SK-MEL-5 (cell line): ENCODE measurements around the gene TMEM63C. TPM values are rescaled to one million over a fixed set of nuclear protein-coding genes. Genes with fewer than 3 reads are reported as not detected.

Experiments
- DNase-seq: peaks from one replicate; pipeline ENCODE4 v3.0.0-alpha.2; 2016; ENCODE audit warnings: low read depth, low spot score
- in situ Hi-C: cut with HindIII; loops from 2 replicates; pipeline ENCODE4 v1.10.0; 2016; ENCODE audit warnings: low sequenced_read_pairs, high pct_unique_total_duplicates, low pct_unique_long_range_greater_than_20kb
- total RNA-seq: library from RNA; depleted of rRNA; stranded (reverse); fragments of >200 nt; shearing (Covaris generic); gene quantifications from 2 replicates; pipeline ENCODE4 v1.2.3, GENCODE V29; 2014

Gene TMEM63C
- total RNA-seq, 1 experiment from 2014 or later = 0.66 TPM

GRCh38 chr14:77230914-77231313, 49.3 kb downstream of the TMEM63C start:
- no peak for DNase-seq
- in situ Hi-C loops = no loop called here

- no peak for DNase-seq
- in situ Hi-C loops = no loop called here
Measured at GRCh38 chr14:77231721-77232120, 50.1 kb downstream of the TMEM63C start.

- in situ Hi-C loops = no loop called here
- DNase-seq = no peak
Measured at GRCh38 chr14:77236814-77237213, 55.2 kb downstream of the TMEM63C start.

GRCh38 chr14:77238356-77238755, 56.8 kb downstream of the TMEM63C start:
- DNase-seq = no peak
- in situ Hi-C loops = no loop called here

GRCh38 chr14:77238996-77239395, 57.4 kb downstream of the TMEM63C start:
- in situ Hi-C loops = no loop called here
- DNase-seq = no peak

- in situ Hi-C loops = no loop called here
- DNase-seq = no peak
Measured at GRCh38 chr14:77239412-77239811, 57.8 kb downstream of the TMEM63C start.

GRCh38 chr14:77240336-77240915, 58.8 kb downstream of the TMEM63C start:
- no peak for DNase-seq
- in situ Hi-C loops = no loop called here

GRCh38 chr14:77241955-77242354, 60.4 kb downstream of the TMEM63C start:
- in situ Hi-C loops = no loop called here
- DNase-seq = no peak

- no peak for DNase-seq
- in situ Hi-C loops = no loop called here
Measured at GRCh38 chr14:77242752-77243151, 61.2 kb downstream of the TMEM63C start.

- DNase-seq = no peak
- in situ Hi-C loops = no loop called here
Measured at GRCh38 chr14:77243853-77244252, 62.3 kb downstream of the TMEM63C start.

- in situ Hi-C loops = no loop called here
Measured at GRCh38 chr14:77245820-77246219, 64.2 kb downstream of the TMEM63C start.

GRCh38 chr14:77246784-77247183, 65.2 kb downstream of the TMEM63C start:
- DNase-seq = no peak
- in situ Hi-C loops = no loop called here

More at GRCh38 chr14:77245820-77246219, 64.2 kb downstream of the TMEM63C start:
- DNase-seq = peak; percentile 41

GRCh38 chr14:77248666-77249065, 67.1 kb downstream of the TMEM63C start:
- in situ Hi-C loops = no loop called here
- DNase-seq = no peak

GRCh38 chr14:77249286-77249685, 67.7 kb downstream of the TMEM63C start:
- no peak for DNase-seq
- in situ Hi-C loops = no loop called here

GRCh38 chr14:77250927-77251326, 69.3 kb downstream of the TMEM63C start:
- no peak for DNase-seq
- in situ Hi-C loops = no loop called here

GRCh38 chr14:77251870-77252269, 70.3 kb downstream of the TMEM63C start:
- DNase-seq = no peak

GRCh38 chr14:77253333-77254190, 72.0 kb downstream of the TMEM63C start:
- in situ Hi-C loops = no loop called here
- no peak for DNase-seq

More at GRCh38 chr14:77251870-77252269, 70.3 kb downstream of the TMEM63C start:
- in situ Hi-C loops = no loop called here

GRCh38 chr14:77256694-77257093, 75.1 kb downstream of the TMEM63C start:
- in situ Hi-C loops = no loop called here
- DNase-seq = no peak

- in situ Hi-C loops = no loop called here
- DNase-seq = no peak
Measured at GRCh38 chr14:77257700-77258099, 76.1 kb downstream of the TMEM63C start.
